Stimulated activated CD8-positive, alpha-beta memory T cell treated with anti-CD3 and anti-CD28 coated beads, Interleukin-4, amount 100 ng/mL, for 48 hours (primary cell): Measurements from ENCODE around the gene ATXN7.

ENCODE experiments used
- DNase-seq: peaks from one replicate; pipeline ENCODE4 v3.0.0-alpha.2; 2020

ATXN7 gene

GRCh38 chr3:63867225-63867624 is 3.6 kb downstream of the ATXN7 start:
- DNase-seq = no peak

GRCh38 chr3:63869940-63870614 is 6.4 kb downstream of the ATXN7 start:
- no peak for DNase-seq

- no peak for DNase-seq
These were observed 6.9 kb downstream of the ATXN7 start for GRCh38 chr3:63870615-63871005.

- no peak for DNase-seq
These were observed 8.7 kb downstream of the ATXN7 start for GRCh38 chr3:63872135-63872924.

- no peak for DNase-seq
These were observed 11.1 kb downstream of the ATXN7 start for GRCh38 chr3:63874769-63875168.

- no peak for DNase-seq
These were observed 11.8 kb downstream of the ATXN7 start for GRCh38 chr3:63875510-63875909.

- no peak for DNase-seq
These were observed 12.6 kb downstream of the ATXN7 start for GRCh38 chr3:63876260-63876659.

GRCh38 chr3:63877737-63878393 is 14.2 kb downstream of the ATXN7 start:
- DNase-seq = no peak

GRCh38 chr3:63878394-63879060 is 14.9 kb downstream of the ATXN7 start:
- no peak for DNase-seq

- no peak for DNase-seq
These were observed 17.0 kb downstream of the ATXN7 start for GRCh38 chr3:63880653-63881052.

- DNase-seq = no peak
These were observed 23.2 kb downstream of the ATXN7 start for GRCh38 chr3:63886858-63887257.

GRCh38 chr3:63891518-63891917 is 27.9 kb downstream of the ATXN7 start:
- no peak for DNase-seq

- no peak for DNase-seq
These were observed 29.2 kb downstream of the ATXN7 start for GRCh38 chr3:63892773-63893352.

- DNase-seq = no peak
These were observed 31.9 kb downstream of the ATXN7 start for GRCh38 chr3:63895422-63896189.

GRCh38 chr3:63896332-63897030 is 32.8 kb downstream of the ATXN7 start:
- DNase-seq = no peak

- no peak for DNase-seq
These were observed 36.3 kb downstream of the ATXN7 start for GRCh38 chr3:63900010-63900409.

- DNase-seq = no peak
These were observed 36.8 kb downstream of the ATXN7 start for GRCh38 chr3:63900459-63900858.

- DNase-seq = no peak
These were observed 42.3 kb downstream of the ATXN7 start for GRCh38 chr3:63905731-63906620.

GRCh38 chr3:63908081-63908736 is 44.5 kb downstream of the ATXN7 start:
- no peak for DNase-seq

GRCh38 chr3:63908776-63909175 is 45.1 kb downstream of the ATXN7 start:
- DNase-seq = no peak
